HG02763 (cell line): Measurements from ENCODE around the gene CIT.
"Not testable (repeated sequence)": the region's sequence is repeated elsewhere in the genome, so short reads cannot be mapped to it uniquely, and the experiment has no call there.

Source experiments
- ATAC-seq: cut with Tn5 transposase; IDR thresholded peaks from one replicate; pipeline ENCODE4 v1.9.1; 2021; ENCODE audit warnings: mild to moderate bottlenecking, moderate library complexity; ENCODE audit not compliant: unreplicated experiment

The CIT gene

DNA sequence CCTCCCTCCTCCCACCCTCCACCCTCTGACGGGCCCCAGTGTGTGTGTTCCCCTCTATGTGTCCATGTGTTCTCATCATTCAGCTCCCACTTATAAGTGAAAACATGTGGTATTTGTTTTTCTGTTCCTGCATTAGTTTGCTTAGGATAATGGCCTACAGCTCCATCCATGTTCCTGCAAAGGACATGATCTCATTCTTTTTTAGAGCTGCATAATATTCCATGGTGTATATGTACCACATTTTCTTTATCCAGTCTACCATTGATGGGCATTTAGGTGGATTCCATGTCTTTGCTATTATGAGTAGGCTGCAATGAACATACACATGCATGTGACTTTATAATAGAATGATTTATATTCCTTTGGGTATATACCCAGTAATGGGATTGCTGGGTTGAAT is 170.7 kb downstream of the CIT start:
- not testable (repeated sequence) for ATAC-seq

DNA sequence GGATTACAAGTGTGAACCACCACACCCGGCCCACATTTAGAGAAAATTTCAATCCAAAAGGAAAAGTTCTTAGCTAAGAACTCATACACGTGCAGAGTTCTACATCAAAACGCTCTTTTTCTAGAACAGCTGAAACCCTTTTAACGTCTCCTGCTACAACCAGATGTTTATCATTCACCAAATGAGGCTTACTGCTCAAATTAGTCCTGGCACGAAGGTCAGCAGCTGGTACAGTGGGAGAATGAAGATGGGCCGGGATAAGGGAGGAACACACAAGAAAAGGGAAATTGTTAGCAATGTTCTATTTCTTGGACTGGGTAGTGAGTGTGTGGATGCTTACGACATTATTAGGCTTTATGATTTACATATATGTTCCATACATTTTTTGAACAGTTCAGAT is 171.9 kb downstream of the CIT start:
- ATAC-seq, result no peak

DNA sequence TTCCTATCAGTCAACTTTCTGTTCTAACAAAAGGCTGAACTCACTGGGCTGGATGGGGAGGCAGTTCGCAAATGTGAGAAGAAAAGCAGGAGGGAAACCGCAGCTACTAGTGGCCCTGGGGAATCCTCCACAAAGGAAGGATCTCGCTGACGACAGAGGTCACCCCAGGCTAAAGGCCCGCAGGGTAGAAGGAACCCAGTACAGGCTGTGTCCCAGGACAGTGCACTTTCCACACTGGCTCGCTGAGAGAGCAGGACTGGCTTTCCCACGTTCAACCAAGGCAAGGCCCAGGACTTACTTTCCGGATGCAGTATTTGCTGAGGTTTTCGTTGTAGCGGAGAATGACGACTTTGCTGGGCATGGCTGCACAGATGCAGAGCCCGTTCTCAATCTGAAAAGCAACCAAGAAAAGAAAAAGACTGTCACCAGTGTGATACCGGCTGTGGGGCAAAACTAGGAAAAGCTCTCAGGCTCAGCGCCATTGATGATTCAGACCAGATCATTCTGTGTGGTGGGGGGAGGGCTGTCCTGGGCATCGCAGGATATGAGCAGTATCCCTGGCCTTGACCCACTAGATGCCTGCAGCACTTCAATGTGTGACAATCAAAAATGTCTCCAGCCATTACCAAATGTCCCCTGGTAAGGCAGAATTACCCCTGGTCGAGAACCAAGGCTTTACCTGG is 172.9 kb downstream of the CIT start:
- ATAC-seq, result no peak

DNA sequence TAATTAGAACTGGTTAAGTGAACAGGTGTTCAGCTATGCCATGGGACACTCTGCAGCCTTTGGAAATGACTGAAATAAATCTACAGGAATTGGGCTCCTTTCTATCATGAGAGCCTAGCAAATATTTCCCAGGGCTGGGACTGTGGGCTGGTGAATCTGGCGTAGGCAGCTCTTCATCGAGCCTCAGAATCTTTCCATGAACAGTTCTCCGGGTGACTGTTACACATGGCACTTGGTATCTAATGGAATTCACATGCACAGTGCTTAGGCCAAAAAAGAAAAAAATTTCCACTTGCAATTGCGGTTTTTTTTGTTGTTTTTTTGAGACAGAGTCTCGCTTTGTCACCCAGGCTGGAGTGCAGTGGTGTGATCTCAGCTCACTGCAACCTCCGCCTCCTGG is 177.0 kb downstream of the CIT start:
- no peak for ATAC-seq

DNA sequence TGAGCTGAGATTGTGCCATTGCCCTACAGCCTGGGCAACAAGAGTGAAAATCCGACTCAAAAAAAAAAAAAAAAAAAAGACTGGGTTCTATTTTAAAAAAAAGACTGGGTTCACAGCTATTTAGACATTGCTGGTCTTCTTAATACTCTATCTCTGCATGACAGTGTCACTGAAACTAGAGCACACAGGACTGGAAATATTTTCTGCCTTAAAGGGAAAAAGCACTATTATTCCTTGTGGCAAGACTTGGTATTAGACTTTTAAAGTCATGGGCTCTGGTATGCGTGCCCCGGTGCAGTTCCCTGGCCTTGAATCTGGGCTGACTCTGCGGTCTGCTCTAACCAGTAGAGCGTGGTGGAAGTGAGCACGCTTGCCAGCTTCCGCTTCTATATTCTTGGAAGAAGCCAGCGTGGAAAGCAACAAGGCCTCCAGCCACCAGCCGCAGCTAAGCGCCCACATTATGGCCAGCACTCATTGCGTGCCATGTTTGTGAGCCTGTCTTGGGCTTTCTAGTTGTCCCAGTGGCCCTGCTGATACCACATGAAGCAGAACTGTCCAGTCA is 177.8 kb downstream of the CIT start:
- ATAC-seq, result no peak

DNA sequence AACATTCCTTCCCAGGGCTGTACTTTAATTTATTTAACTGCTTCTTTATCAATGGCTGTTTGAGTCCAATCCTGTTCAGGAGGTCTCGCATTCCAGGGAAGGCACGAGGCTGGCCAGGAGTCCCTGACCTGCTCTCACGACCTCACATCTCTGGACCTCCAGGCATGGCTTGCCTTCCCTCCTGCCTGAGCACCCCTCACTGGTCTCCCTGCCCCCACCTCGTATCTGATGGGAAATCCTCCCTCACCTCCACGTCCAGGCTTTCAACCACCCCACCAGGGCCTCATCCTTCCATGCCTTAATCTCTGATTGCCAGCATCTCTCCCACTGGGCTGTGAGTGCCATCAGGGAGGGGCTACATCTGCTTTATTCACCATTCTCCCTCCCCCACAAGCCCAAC is 180.2 kb downstream of the CIT start:
- ATAC-seq, result no peak

DNA sequence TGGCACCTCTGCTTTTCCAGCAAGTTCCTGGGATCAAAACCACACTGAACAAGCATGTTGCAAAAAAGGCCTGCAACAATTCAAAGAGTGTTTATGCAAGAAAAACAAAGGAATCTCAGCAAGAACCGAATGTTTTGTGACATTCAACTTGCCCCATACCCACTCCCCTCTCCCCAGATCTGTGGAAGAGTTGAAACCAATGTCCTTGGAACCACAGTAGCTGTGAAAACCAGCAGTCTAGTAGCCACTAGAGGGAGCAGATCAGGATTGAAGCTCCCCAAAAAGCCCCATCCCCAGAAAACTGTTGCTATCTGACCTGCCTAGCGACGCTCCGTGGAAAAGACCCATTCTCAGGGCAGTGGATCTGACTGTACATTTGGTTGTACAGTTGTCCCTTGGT is 182.1 kb downstream of the CIT start:
- ATAC-seq, result no peak

DNA sequence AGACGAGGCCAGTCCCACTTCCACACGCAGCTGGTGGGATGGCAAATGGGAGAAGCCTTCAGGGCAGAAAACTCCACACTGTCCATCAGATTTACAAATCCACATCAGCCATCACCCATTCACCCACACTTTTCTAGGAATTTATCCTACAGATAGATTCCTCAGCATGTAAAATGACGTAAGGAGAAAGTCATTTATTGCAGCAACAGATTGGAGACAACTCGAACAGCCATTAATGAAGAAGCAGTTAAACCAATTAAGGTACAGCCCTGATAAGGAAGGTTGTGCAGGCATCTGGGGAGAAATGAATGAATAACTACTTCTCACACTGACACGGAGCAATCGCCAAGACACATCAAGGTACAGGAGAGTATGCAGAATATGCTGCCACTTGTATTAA is 183.0 kb downstream of the CIT start:
- no peak for ATAC-seq

DNA sequence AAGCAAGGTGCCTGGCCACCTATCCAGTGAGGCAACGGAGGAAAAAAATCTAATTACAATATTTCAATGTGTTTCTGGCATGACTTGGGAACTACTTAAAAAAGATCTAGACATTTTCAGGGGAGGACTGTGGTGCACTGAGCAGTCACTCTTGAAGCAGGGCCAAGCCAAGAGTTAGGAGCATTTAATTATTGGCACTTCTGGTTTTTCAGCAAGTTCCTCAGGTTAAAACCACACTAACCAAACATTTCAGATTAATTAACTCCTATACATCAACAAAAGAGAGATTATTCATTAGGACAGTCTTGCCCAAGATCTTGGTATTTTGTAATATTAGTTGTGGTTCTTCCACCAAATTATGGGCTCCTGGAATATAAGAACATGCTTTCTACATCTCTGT is 183.6 kb downstream of the CIT start:
- no peak for ATAC-seq

DNA sequence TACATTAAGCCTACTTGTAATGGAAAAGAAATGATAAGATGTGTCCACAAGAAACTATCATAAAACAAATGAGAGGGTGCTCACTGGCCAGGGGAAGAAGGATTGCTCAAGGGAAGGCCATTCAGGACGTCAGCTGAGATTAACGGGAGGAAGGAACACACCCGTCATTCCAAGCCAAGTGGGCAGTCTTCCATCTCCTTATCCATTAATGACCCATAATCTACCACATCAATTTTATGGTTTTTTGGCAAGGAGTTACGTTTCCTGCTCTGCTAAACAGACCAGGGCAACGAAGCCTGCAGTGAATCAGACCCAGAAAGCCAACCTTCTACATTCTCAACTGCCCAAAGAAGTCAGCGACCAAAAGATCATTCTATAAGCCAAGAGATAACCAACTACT is 184.1 kb downstream of the CIT start:
- no peak for ATAC-seq

DNA sequence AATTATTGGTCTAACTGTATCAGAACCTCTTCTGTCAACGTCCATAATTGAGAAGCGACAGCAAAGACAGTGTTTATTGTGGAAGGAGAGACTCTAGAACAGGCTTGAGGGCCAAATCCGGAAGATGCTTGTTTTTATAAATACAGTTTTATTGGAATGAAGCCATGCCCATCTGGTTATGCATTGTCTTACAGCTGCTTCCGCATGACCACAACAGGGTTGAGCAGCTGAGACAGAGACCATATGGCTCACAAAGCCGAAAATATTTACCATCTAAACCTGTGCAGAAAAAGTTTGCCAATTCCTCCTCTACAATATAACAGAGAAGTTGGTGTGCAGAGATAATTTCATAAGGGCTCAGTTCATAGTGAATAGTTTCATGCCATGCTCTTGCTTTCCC is 184.7 kb downstream of the CIT start:
- ATAC-seq, result no peak

DNA sequence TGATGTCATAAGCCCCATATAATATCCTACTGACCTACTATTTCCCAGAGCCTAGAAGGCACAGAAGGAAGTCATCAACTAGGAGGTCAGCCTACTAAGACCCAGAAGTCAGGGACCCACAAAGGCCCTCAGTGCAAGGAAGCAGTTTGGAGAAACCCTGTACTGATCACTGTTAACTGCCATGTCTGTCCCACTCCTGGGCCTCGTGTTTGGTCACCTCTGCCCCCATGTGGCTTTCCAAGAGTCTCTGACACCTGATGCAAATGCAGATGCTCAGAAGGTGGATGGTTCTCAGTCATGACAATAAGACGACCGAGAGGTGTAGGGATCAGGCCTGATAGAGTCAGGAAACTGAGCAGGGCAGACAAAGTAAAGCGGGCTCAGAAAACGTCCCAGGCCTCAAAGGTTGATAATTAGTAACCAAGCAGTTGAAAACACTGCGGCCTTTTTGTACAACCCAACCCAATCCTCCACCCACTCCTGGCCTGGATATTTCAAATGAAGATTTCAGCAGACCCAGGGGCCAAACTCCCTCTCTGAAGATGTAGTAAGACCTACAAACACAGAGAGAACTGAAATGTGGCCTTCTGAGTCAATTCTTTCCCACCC is 185.8 kb downstream of the CIT start:
- ATAC-seq, result no peak

DNA sequence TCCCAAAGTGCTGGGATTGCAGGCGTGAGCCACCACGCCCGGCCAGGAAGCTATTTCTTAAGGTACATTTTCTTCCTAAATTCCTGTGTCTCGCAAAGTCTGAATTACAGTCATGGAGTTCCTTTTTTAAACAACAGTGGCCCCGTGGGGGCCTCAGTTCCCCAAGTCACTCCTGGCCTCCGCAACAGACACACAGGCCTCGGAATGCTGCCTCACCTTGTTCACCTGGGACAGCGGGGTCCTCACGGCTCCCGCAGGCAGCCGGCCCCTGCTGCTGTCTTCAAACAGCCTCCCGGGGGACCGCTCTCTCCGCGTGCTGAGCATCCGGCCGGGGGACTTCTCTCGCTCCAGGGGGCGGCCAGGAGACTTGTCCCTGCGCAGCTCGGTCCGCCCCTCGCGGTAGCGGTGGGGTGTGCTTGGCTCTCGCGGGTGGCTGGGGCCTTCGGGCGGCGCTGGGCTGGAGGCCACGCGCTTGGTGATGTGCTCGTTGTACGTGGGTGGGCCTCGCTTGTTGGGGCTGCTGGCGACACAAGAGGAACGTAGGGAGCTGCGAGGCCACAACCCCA is 187.1 kb downstream of the CIT start:
- no peak for ATAC-seq

DNA sequence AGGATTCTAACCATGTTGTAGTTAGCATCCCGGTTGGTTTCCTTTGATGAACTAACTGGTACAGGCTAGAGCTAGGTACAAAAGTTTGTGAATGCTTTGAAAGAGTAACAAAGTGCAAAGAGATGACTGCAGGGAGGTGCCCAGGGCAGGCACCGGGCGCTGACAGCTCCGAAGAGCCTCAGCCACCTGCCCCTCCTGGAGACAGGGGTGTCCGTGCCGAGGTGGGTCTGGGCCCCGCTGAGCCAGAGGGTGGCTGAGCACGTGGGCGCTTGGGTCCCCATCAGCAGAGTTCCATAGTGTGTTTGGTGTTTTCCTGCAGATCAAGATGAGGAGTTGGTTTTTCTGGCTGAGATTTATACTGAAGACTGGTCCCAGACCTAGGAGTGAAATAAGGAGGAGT is 189.2 kb downstream of the CIT start:
- ATAC-seq, result no peak

DNA sequence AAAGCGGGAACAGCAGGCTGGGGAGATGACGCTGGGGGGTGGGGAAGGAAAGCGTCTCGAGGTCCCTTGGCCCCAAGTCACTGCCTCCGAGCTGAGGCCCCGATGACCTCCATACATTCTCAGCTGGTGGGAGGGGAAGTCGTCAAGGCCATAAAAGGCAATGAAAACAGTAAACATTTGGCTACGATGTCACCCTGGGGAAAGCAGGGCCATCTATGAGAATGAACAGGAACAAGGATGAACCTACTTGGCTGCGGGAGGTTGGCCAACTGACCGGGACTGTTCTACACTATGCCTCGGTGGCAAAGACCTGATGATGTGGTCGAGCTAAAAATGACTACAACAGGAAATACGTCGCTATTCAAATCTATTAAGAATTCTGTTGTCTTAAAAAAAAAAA is 189.7 kb downstream of the CIT start:
- no peak for ATAC-seq

DNA sequence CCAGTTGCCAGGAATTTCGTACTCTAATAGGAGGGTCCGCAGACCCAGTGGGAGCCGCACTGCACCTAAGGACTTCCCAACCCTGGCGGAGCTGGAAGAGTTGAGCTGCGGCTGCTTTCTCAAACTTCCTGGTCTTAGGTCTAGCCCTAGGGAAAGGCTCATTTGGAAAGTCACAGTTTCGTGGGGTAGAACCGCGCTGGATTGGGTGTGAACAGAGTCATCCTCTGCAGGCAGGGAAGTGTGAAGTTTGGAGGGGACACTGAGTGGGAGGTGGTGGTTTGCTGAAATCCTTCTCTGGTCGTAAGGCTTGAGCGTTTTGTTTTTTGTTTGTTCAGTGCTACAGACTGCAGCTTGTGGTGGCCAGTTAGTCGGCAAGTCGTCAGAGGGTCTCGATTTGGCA is 190.3 kb downstream of the CIT start:
- no peak for ATAC-seq

DNA sequence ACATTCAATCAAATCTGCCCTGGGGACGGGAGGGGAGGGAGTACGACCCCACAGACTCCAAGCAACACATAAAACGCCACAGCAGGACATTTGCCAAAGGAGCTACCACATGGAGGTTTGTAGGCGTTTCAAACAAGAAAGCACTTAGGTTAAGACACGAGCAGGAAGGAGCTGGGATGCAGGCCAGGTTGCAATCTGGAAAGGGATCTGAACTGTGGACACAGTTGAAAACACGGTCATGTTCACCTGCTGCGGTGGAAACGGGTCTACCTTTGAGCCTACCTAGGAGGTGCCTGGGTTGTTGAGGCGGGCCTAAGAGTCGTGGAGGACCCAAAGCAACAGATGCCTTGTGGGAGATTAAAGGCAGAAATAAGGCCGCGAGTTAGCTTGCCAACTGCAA is 190.8 kb downstream of the CIT start:
- ATAC-seq, result no peak

DNA sequence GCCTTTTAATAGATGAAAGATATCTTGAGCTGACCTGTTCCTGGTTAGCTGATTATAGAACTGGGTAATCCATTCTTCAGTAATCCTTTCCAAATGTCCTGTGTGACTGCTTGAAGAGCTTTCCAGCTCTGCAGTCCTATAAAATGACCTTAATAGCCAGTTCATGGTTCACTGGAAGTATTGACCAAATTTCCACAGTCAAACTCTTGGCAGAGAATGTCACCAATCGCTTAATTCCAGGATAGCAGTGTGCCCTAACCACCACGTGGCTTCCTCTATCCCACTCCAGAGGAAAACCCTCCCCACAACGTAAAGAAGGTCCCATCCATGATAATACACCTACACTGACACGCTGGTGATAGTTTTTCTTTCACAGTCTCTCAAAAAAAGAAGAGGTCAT is 191.7 kb downstream of the CIT start:
- no peak for ATAC-seq

DNA sequence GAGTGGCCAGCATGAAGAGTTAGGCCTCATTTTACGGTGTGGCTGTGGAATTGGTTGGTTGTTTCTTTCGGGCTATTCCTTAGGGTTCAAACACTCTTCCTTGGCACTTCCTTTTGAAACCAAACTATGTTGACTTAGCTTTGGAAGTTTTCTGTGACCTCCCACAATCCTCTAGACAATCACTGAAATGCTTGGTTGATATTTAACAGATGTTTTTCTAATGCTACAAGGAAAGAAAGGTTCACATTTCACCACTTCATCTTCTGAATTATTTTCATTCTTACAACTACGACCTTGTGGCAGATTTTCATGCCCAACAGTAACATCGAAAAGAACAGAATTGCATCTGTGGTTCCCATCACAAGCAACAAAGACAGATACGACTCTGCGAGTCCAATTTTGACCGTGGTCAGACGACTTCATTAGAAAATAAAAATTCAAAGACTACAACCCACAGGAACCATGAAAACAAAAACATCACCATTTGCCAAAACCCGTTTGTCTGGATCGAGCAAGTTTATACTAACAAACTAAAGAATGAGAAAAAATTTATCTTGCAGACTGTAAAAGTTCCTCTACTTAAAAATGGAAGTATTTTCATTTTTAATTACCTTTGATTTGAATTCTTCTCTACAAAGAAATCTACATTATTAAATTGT is 192.3 kb downstream of the CIT start:
- ATAC-seq, result no peak

DNA sequence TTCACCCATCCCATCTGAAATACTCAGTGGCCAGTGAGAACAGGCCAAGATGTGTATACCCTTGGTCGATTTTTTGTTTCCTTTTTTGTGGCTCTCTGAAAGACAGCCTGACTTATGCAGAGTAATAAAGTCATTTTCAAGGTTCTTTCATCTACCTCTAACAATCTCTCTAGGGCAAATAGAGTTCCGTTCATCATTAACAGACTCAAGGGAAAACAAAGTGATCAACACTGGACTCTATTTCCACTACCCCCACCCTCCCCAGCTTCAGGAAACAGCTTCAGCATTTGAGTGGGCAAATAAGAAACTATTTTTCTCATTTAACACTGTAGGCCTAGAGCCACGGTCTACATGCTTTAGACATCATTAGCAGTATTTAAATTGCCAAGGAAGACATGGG is 193.3 kb downstream of the CIT start:
- no peak for ATAC-seq

DNA sequence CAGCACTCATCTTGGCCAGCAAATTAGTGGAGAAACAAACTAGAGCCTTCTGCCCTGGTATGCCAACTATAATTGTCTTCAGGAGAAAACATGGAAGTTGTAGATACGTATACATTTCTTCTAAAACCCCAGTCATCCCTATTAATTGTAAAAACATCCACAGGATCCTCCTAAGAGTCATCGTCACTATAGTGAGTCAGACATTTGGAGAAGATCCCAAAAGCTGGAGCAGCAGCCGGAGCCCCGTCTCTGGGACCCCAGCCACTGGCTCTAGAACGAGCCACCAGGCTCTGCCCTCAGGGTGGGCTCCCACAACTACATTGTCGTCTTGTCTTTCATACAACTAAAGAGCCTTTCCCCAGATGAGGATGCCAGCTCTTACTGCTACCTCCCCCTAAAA is 193.7 kb downstream of the CIT start:
- ATAC-seq, result no peak

DNA sequence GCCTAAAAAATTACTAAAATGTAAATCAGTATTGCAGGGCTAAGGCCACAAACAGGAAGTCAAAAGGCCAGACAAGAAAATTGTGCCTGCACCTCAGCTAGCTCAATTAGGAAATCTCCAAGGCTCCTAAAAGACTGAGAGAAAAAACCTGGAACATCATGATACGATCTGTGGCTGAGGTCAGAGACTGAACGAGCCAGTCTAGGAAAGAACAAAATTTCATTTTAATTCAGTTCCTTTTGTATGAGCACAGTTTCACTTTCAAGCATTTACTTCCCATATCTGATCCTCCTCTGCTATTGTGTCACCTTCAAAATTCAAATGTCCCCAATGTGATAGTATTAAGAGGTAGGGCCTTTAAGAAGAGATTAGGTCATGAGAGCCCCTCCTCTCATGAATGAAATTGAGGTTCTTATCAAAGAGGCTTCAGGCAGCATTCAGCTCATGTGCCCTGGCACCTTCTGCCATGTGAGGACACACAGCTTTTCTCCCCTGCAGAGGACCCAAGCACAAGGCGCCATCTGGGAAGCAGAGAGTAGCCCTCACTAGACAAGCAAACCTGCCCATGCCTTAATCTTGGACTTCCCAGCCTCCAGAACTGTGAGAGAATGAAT is 194.4 kb downstream of the CIT start:
- no peak for ATAC-seq
